Muscle layer of colon (tissue), 2 donors: ENCODE measurements around the gene DTNB.

Experiments used
- H3K27ac ChIP-seq: one replicate; pipeline ENCODE4 v1.7.0; 2013; ENCODE audit warnings: low read depth, mild to moderate bottlenecking, low read length, moderate library complexity
- H3K27me3 ChIP-seq, 2 donors: one replicate each; pipeline ENCODE4 v1.7.0; 2013; ENCODE audit warnings: low read length in 2 of 2, mild to moderate bottlenecking in 2 of 2; ENCODE audit not compliant: insufficient read depth in 2 of 2, control insufficient read depth in 1 of 2
- H3K36me3 ChIP-seq: one replicate; pipeline ENCODE4 v1.7.0; 2013; ENCODE audit warnings: mild to moderate bottlenecking, low read length; ENCODE audit not compliant: insufficient read depth
- H3K4me1 ChIP-seq: one replicate; pipeline ENCODE4 v1.7.0; 2013; ENCODE audit warnings: mild to moderate bottlenecking, low read length; ENCODE audit not compliant: insufficient read depth
- H3K4me3 ChIP-seq, 2 donors: one replicate each; pipeline ENCODE4 v1.7.0; 2013; ENCODE audit warnings: low read length in 2 of 2, low read depth in 1 of 2, mild to moderate bottlenecking in 1 of 2, moderate library complexity in 1 of 2
- H3K9ac ChIP-seq: one replicate; pipeline ENCODE4 v1.7.0; 2013; ENCODE audit warnings: low read length
- H3K9me3 ChIP-seq: one replicate; pipeline ENCODE4 v1.7.0; 2013; ENCODE audit warnings: mild to moderate bottlenecking, low read length
- donor health status: abdominal sarcoma.
- donor health status: Adenocarcinoma of cecum.

Gene DTNB

GRCh38 chr2:25700221-25700660 lies 26.9 kb upstream of the DTNB start:
- Histone ChIP-seq H3K27me3 (no peaks in the 10 kb centered on the region), H3K4me1 (no peaks in the 10 kb centered on the region), H3K9ac (no peak overlapping the region), H3K36me3 (no peaks in the 10 kb centered on the region), H3K4me3 (no peak overlapping the region), H3K27ac (no peak overlapping the region), H3K9me3 (no peaks in the 10 kb centered on the region)

GRCh38 chr2:25699216-25699615 lies 25.8 kb upstream of the DTNB start:
- Histone ChIP-seq H3K9ac (no peak overlapping the region), H3K9me3 (no peaks in the 10 kb centered on the region), H3K27ac (no peak overlapping the region), H3K36me3 (no peaks in the 10 kb centered on the region), H3K4me3 (no peak overlapping the region), H3K27me3 (no peaks in the 10 kb centered on the region), H3K4me1 (no peaks in the 10 kb centered on the region)

GRCh38 chr2:25698752-25699151 lies 25.4 kb upstream of the DTNB start:
- no peak overlapping the region for H3K27ac ChIP-seq
- H3K36me3 ChIP-seq: no peaks in the 10 kb centered on the region
- no peaks in the 10 kb centered on the region for H3K9me3 ChIP-seq
- H3K4me1 ChIP-seq: no peaks in the 10 kb centered on the region
- H3K4me3 ChIP-seq: no peak overlapping the region
- H3K27me3 ChIP-seq: no peaks in the 10 kb centered on the region
- no peak overlapping the region for H3K9ac ChIP-seq

GRCh38 chr2:25697559-25698341 lies 24.4 kb upstream of the DTNB start:
- Histone ChIP-seq H3K9ac (no peak overlapping the region), H3K4me3 (no peak overlapping the region), H3K9me3 (no peaks in the 10 kb centered on the region)

GRCh38 chr2:25692737-25693445 lies 19.5 kb upstream of the DTNB start:
- Histone ChIP-seq H3K4me1 (no peaks in the 10 kb centered on the region), H3K27ac (no peak overlapping the region), H3K27me3 (no peaks in the 10 kb centered on the region), H3K36me3 (no peaks in the 10 kb centered on the region), H3K9ac (no peak overlapping the region), H3K4me3 (no peak overlapping the region), H3K9me3 (no peaks in the 10 kb centered on the region)

More at GRCh38 chr2:25697559-25698341, 24.4 kb upstream of the DTNB start:
- H3K36me3 ChIP-seq: no peaks in the 10 kb centered on the region
- no peaks in the 10 kb centered on the region for H3K27me3 ChIP-seq
- no peak overlapping the region for H3K27ac ChIP-seq
- H3K4me1 ChIP-seq: no peaks in the 10 kb centered on the region

- H3K9ac ChIP-seq: no peak overlapping the region
- H3K4me3 ChIP-seq: no peak overlapping the region
- no peaks in the 10 kb centered on the region for H3K36me3 ChIP-seq
- H3K9me3 ChIP-seq: no peaks in the 10 kb centered on the region
- no peaks in the 10 kb centered on the region for H3K4me1 ChIP-seq
- H3K27ac ChIP-seq: no peak overlapping the region
- no peaks in the 10 kb centered on the region for H3K27me3 ChIP-seq
Measured at GRCh38 chr2:25692143-25692542, 18.8 kb upstream of the DTNB start.

- Histone ChIP-seq H3K27me3 (no peaks in the 10 kb centered on the region), H3K4me3 (no peak overlapping the region), H3K4me1 (no peaks in the 10 kb centered on the region), H3K36me3 (no peaks in the 10 kb centered on the region), H3K27ac (no peak overlapping the region), H3K9ac (no peak overlapping the region), H3K9me3 (no peaks in the 10 kb centered on the region)
Measured at GRCh38 chr2:25690058-25690457, 16.7 kb upstream of the DTNB start.

GRCh38 chr2:25688236-25688635 lies 14.9 kb upstream of the DTNB start:
- no peak overlapping the region for H3K9ac ChIP-seq
- H3K9me3 ChIP-seq: no peaks in the 10 kb centered on the region
- no peaks in the 10 kb centered on the region for H3K27me3 ChIP-seq
- no peaks in the 10 kb centered on the region for H3K4me1 ChIP-seq
- H3K4me3 ChIP-seq: no peak overlapping the region
- H3K27ac ChIP-seq: no peak overlapping the region
- no peaks in the 10 kb centered on the region for H3K36me3 ChIP-seq

- H3K4me3 ChIP-seq: no peak overlapping the region
- no peaks in the 10 kb centered on the region for H3K36me3 ChIP-seq
- H3K9ac ChIP-seq: no peak overlapping the region
- H3K27me3 ChIP-seq: no peaks in the 10 kb centered on the region
- H3K27ac ChIP-seq: no peak overlapping the region
- no peaks in the 10 kb centered on the region for H3K4me1 ChIP-seq
- H3K9me3 ChIP-seq: no peaks in the 10 kb centered on the region
Measured at GRCh38 chr2:25685741-25686140, 12.4 kb upstream of the DTNB start.

GRCh38 chr2:25684577-25685473 lies 11.4 kb upstream of the DTNB start:
- H3K9me3 ChIP-seq: no peaks in the 10 kb centered on the region
- H3K4me1 ChIP-seq: no peaks in the 10 kb centered on the region
- no peak overlapping the region for H3K4me3 ChIP-seq
- H3K27me3 ChIP-seq: no peaks in the 10 kb centered on the region
- H3K36me3 ChIP-seq: no peaks in the 10 kb centered on the region
- no peak overlapping the region for H3K9ac ChIP-seq
- no peak overlapping the region for H3K27ac ChIP-seq

- Histone ChIP-seq H3K4me3 (no peak overlapping the region), H3K27me3 (no peaks in the 10 kb centered on the region), H3K9me3 (no peaks in the 10 kb centered on the region), H3K36me3 (no peaks in the 10 kb centered on the region), H3K4me1 (no peaks in the 10 kb centered on the region), H3K27ac (no peak overlapping the region), H3K9ac (no peak overlapping the region)
Measured at GRCh38 chr2:25682082-25682481, 8.7 kb upstream of the DTNB start.
